Retinal pigment epithelial cell (primary cell): ENCODE data around the gene CHDH.

Experiments
- DNase-seq: peaks from one replicate; pipeline ENCODE4 v3.0.0-alpha.2; 2010; ENCODE audit warnings: low read depth
- H3K4me3 ChIP-seq: 2 replicates; pipeline ENCODE4 v1.5.1; 2011; ENCODE audit warnings: mild to moderate bottlenecking, low read length, control low read depth, moderate library complexity
- CTCF ChIP-seq: conservative IDR thresholded peaks from 2 replicates; pipeline ENCODE4 v1.5.1; 2011; ENCODE audit warnings: low read depth, low read length, control low read depth, inconsistent platforms

CHDH gene

GRCh38 chr3:53823956-53824657, 22.1 kb downstream of the CHDH start:
- H3K4me3 ChIP-seq = no peak overlapping the region
- no peak for TF ChIP-seq CTCF
- DNase-seq = no peak

- no peak overlapping the region for H3K4me3 ChIP-seq
- no peak for DNase-seq
- no peak for TF ChIP-seq CTCF
Observed at GRCh38 chr3:53823026-53823955, 22.9 kb downstream of the CHDH start.

GRCh38 chr3:53822331-53822741, 23.9 kb downstream of the CHDH start:
- no peak for DNase-seq
- TF ChIP-seq CTCF = no peak
- no peak overlapping the region for H3K4me3 ChIP-seq

GRCh38 chr3:53821631-53822121, 24.5 kb downstream of the CHDH start:
- no peak for DNase-seq
- no peak overlapping the region for H3K4me3 ChIP-seq
- TF ChIP-seq CTCF = no peak

- no peak overlapping the region for H3K4me3 ChIP-seq
- DNase-seq = no peak
- no peak for TF ChIP-seq CTCF
Observed at GRCh38 chr3:53820756-53821580, 25.3 kb downstream of the CHDH start.

- TF ChIP-seq CTCF = no peak
- no peak for DNase-seq
Observed at GRCh38 chr3:53820084-53820483, 26.1 kb downstream of the CHDH start.

More at GRCh38 chr3:53820084-53820483, 26.1 kb downstream of the CHDH start:
- no peak overlapping the region for H3K4me3 ChIP-seq
